HG02759 (cell line): ENCODE measurements around the gene IGSF11.
"Not testable (repeated sequence)": the region's sequence is repeated elsewhere in the genome, so short reads cannot be mapped to it uniquely, and the experiment has no call there.

Experiments
- ATAC-seq: cut with Tn5 transposase; IDR thresholded peaks from one replicate; pipeline ENCODE4 v1.9.1; 2021; ENCODE audit warnings: mild to moderate bottlenecking, moderate library complexity; ENCODE audit not compliant: unreplicated experiment

Gene IGSF11

DNA sequence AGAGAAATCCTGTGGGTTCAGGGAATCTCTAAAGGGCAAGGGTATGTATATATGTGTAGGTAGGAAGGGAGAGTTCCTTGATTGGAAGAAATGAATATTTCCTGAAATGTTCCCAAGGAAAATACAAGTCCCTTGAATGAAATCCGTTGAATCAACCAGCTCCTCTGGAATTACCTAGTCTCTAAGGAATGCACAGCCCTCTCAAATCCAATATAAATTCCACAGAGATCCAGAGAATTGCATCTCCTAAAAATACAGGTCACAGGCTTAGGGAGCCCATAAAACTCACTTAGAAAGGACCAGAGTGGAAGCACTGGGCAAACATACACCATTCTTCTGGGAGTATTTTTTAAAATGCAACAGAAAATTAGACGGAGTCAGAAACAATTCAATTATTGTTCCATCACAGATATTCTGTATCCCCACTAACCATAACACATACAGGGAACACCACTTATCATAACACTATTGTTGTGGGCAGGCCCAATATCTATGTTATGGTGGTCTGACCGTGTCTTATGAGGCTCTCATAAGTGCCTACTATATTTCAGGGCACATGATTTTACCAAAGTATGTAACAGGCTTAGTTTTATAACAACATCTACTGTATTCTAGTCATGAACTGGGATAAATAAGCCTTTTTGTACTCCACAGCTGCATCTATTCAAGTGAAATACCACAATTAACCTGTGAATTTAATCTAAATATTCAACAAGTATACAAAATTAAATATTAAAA is 43.7 kb downstream of the IGSF11 start:
- no peak for ATAC-seq

DNA sequence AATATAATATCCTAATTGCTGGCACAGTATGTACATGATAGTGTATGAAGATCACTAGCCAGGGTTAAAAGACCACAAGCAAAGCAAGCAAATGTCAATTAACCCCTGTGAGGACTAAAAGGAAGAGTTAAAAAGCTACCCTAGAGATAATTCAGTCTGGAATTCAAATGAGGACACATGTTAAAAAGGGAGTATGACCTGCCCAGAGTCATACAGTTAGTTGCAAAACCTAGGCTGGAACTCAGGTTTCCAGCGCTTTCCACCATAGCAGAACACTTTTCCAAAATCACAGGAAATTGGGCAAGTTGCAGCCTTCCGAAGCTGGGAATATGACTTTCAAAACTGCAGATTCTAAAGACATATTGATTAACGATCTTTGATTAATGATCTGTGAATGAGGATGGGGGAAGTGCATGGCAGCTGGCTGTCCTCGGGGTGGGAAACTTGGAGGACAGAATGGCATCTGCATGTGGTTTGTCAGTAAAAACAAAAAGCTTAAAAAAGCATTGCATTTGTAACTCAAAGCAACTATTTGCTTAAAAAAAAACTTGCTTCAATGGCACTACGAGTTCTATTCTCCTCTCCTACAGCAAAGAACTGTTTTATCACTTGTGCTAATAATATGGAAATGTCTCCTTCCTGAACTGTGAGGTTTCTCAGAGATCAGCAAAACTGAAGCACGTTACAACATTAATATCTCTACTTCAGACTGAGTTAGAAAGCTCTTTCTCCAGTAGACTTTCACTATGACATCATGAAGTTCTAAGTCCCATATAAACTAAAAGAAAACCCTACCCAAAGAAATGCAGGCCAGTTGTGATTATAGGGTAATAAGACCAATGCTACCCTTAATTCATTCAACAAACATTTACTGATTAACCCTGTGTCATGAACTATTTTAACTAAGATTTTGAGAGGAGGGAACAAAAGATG is 46.2 kb downstream of the IGSF11 start:
- no peak for ATAC-seq

DNA sequence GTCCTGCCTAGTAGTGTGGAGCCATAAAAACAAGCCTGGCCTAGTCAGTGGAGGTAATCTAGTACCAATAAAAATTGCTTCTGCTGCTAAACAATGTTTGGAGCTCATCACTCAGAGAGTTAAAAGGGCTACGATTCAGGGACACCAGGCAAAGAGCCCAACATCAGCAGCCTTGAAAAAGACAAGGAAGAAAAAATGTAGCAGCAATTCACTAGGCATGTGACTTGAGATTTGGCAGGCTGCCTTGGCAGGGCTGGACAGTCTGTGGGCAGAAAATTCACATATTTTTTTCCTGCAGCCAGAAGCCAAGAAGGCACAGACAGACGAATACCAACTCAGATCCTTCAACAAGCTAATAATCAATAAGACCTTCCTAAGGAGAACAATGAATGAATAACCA is 47.2 kb downstream of the IGSF11 start:
- no peak for ATAC-seq

- ATAC-seq: no peak
These were observed 47.9 kb downstream of the IGSF11 start for GRCh38 chr3:118986734-118987133.

DNA sequence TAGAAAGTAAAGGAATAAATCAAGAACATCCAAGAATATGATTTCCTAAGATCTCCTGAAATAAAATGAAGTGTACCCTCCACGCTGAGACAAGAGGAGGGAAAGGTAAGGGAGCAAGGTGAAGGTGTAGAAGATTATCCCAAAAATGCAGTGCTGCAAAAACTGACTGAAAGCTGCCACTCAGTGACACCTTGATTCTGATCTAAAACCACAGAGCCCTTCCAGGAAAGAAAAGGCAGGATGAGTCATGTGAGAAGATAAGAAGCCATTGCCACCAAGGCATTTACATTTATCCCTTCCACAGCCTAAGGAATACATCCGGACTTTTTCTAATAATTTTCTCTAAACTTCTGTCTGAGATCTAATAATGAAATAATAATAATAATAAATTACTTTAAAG is 49.9 kb downstream of the IGSF11 start:
- ATAC-seq: no peak

DNA sequence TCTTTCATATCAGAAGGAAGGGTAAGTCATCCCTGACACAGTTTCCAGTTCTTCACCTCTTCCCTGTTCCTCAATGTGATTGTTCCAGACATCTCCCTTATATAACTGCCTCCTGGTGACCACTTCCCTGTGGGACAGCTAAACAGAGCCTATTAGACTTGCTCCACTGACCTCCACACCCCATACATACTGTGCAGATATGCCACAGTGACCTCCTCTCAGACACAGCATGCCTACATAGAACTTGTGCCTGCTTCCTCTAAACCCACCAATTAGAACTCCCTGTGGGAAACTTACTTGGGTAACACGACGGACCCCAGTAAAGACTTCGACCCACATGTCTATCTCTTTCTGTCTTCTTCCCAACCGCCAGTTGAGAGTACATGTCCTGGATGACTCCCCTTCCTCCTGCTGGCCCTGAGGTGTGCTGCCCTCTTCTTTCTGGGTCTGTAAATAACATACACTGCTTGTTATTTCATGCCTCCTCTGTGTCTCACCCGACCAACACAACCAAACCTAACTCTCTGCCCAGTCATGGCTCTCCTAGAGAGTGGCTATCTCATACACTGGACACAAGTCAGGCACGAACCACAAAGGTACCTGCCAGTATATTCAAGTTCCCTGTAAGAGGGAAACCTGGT is 53.0 kb downstream of the IGSF11 start:
- no peak for ATAC-seq

DNA sequence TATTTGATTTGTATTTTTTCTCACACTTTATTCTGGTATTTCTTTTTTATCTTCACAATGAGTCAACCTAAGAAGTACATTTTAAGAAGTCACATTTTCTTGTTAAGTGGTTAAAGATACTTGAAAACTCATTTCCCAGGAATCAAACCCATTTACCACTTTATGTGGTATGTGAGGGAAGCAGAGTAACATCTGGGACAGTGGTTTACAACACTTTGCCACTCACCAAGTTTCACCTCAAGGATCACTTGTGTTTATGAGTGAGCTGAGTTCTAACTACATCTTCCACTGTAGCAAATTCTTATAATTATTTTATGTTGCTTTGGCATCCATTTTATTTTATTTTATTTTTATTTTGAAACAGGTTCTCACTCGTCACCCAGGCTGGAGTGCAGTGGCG is 53.8 kb downstream of the IGSF11 start:
- ATAC-seq: no peak

GRCh38 chr3:118978393-118978758 is 56.3 kb downstream of the IGSF11 start:
- ATAC-seq: no peak

GRCh38 chr3:118977671-118978392 is 56.8 kb downstream of the IGSF11 start:
- ATAC-seq: no peak

DNA sequence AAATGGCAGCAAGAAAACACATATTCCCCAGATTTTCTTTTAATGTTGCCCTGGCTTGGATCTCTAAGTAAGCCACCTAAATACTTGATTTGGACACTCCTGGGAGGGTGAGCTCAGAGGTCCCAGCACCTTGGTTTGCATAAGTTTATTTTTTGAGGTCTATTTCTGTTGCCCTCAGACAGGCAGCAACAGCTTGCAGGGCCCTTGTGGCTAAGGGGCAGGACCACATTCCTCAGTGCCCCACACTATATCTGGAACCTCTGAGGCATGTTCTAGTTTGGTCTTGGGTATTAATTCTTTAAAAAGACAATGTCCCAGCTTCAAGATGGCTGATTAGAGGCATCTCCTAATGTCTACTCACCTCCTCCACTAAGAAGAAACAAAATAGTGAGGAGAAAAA is 57.5 kb downstream of the IGSF11 start:
- ATAC-seq: no peak

DNA sequence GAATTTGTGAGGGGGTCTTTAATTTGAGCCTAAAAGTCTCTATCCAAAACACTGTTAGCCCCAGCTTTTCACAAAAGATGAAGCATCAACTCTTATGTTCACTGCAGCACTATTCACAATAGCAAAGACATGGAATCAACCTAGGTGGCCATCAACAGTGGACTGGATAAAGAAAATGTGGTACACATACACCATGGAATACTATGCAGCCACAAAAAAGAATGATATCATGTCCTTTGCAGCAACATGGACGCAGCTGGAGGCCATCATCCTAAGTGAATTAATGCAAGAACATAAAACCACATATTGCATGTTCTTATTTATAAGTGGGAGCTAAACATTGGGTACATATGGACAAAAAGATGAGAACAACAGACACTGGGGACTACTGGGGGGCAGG is 59.2 kb downstream of the IGSF11 start:
- ATAC-seq: not testable (repeated sequence)

- ATAC-seq: no peak
These were observed 60.1 kb downstream of the IGSF11 start for GRCh38 chr3:118974356-118975097.

DNA sequence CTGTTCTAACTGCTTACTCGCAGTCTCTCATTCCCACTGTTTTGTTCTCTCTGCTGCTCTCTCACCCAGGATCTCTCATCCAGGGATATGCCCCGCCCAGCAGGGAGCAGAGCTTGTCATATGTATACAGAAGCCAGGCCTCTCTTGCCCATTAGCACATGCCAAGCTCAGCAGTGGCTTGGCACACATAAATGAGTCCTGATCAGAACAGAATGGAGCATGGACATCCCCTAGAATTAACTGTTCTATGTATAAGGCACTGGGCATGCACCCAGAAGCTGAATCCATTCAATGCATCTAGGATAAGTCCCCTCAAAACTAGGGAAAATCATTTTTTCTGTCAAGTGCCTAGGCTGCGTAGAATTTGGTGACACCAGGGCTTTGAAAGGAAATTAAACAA is 61.6 kb downstream of the IGSF11 start:
- no peak for ATAC-seq

- ATAC-seq: no peak
These were observed 63.8 kb downstream of the IGSF11 start for GRCh38 chr3:118970819-118971218.

- ATAC-seq: no peak
These were observed 66.0 kb downstream of the IGSF11 start for GRCh38 chr3:118968640-118969039.

GRCh38 chr3:118968111-118968510 is 66.5 kb downstream of the IGSF11 start:
- no peak for ATAC-seq

- ATAC-seq: no peak
These were observed 67.9 kb downstream of the IGSF11 start for GRCh38 chr3:118966700-118967099.

DNA sequence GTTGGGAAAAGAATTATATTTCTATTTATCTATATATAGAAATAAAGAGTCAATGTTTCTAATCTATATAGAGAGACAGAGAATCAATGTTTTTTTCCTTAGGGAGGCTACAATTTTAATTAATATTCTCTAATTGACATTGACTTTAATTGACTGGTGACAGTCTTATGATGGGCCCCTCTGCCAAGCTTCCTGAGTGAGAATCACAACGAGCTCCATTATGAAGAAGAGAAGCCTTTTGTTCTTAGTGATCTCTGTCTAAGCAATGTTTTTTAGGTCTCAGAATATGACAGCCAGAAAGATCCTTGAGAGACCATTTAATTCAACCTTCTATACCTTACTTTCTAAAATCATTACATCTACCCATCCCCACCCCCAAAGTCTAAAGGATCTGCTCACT is 70.9 kb downstream of the IGSF11 start:
- no peak for ATAC-seq

GRCh38 chr3:118960876-118961450 is 73.7 kb downstream of the IGSF11 start:
- no peak for ATAC-seq
